Measurements from ENCODE around the gene C11orf98. TPM values are rescaled to one million over a fixed set of nuclear protein-coding genes. Genes with fewer than 3 reads are reported as not detected.
A peak's percentile ranks its signal among the peaks of the same experiment; 100 is the strongest.

The C11orf98 gene
- total and polyA plus RNA-seq, 2 of the 13 experiments (the other 11 are each of a cell fraction or from before 2014, with no cell fraction given), result 30.4 to 91.8 TPM

DNA sequence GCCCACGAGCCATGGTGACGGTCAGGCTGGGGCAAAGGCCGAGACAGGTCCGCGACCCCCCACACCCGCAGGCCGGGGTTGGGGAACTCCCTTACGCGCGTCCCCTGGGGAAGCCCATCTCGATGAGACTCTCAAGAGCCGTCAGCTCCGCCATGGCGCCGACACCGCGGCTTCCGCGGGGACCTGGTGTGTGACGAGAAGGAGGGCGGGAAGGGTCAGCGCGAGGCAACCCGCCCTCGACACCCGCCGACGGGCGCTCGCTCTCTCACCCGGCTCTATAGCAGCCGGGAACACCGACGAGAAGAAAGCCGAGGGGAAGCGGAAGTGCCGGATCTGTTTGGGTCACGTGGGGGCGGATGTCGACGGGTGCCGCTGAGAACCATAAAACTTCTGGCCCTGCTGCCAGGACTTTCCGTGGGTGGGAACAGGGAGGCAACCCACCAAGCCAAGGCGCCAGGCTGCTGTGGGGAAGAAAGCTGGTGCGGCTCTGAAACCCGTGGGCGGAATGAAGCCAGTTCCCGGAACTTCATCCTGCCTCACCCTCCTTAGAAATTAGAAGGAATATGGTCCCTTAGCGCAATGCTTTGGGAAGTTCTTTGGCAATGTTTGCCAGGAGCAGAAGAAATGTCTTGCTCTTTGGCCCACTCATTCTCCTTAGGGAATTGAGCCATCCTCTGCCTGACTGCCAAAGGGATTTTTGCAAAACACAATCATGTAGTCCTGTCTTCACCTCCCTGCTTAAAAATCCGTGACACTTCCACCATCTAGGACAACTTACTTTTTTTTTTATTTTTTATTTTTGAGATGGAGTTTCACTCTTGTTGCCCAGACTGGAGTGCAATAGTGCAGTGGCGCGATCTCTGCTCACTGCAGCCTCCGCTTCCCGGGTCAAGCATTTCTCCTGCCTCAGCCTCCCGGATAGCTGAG is 14.0 kb upstream of the C11orf98 start, which contains the start of gene UBXN1:
UBXN1 (minus strand) TSS at position 304 of the 927 bp plus-strand sequence; CDS start at position 154, 150 bp downstream.
- POLR2A ChIA-PET, result interaction anchor here (1.1 to 3.6 kb wide), 7 partner anchors 9 to 177 kb away, joined by 3 to 54 read pairs (median 19); partner anchors contain the start of genes C11orf98, CSKMT, HNRNPUL2 and LBHD1
- peak within 1 kb of the TSS; percentile 94 for H3K9ac ChIP-seq (ENCODE audit: insufficient read depth, low read depth, low read length)
- peak within 1 kb of the TSS; percentile 88 to 98 (median 94) for H3K4me3 ChIP-seq (replicated peaks in 1 of 3; ENCODE audit: insufficient read depth in 1 of 3, low read depth in 2 of 3, low read length in 3 of 3)
- peak within 1 kb of the TSS; percentile 98 for H3K4me2 ChIP-seq (ENCODE audit: low read depth, low read length)
- peak within 1 kb of the TSS; percentile 86 for H3K27ac ChIP-seq (ENCODE audit: extremely low read length, insufficient read depth, low read length)
- H3K36me3 ChIP-seq (replicated peaks in 1 of 2; ENCODE audit: control insufficient read depth in 1 of 2, insufficient read depth in 2 of 2, low read length in 2 of 2), result peaks cover 0 to 7% of the 10 kb centered on the region in 2 experiments; a peak in 1 of 5 replicates
- no peaks in the 10 kb centered on the region for H3K9me3 ChIP-seq (ENCODE audit: low read length)
- CTCF ChIA-PET (ENCODE audit: low intra/inter-chr PET ratio, low total read pairs), result no interaction called here
- intact Hi-C loops (cut with micrococcal nuclease; ENCODE audit: unreplicated experiment), result no loop called here
- DNase-seq (ENCODE audit: low spot score) (peak; percentile 79), ATAC-seq (peak; percentile 79), FAIRE-seq (peak; percentile 72)
- no peaks in the 10 kb centered on the region for H3K27me3 ChIP-seq (ENCODE audit: control insufficient read depth in 1 of 2, insufficient read depth in 2 of 2, low read length in 2 of 2)
- WGBS (ENCODE audit: low lambda C conversion rate), result 19% methylated on average over 14 of the region's 55 CpGs
- H3K4me1 ChIP-seq (ENCODE audit: insufficient read depth, low read length), result peaks cover 37% of the 10 kb centered on the region
- TSS peak; percentile 81 for BruUV-seq (replicated peaks)
- peaks cover 8% of the 10 kb centered on the region for H3K79me2 ChIP-seq (ENCODE audit: insufficient read depth, low read length)
- H2AFZ ChIP-seq (ENCODE audit: low read length), result peak within 1 kb of the TSS; percentile 91
- no peaks in the 10 kb centered on the region for H4K20me1 ChIP-seq (ENCODE audit: insufficient read depth, low read length)
- in situ Hi-C loops (cut with HindIII; ENCODE audit: extremely low pct_ligation_motif_present, low pct_unique_long_range_greater_than_20kb), result no loop called here
- peak; percentile 57; the same call in 1 of the 2 replicates for TF ChIP-seq FOXO1 (CRISPR knock-in tag; IDR thresholded peaks at IDR 0.05)
- peak; percentile 77 for TF ChIP-seq TAF15 (IDR thresholded peaks at IDR 0.05; ENCODE audit: low read depth, low read length, poor library complexity, severe bottlenecking)
- peak; percentile 38; the same call in 1 of the 2 replicates for TF ChIP-seq NFIC (IDR thresholded peaks at IDR 0.05; ENCODE audit: low read length)
- TF ChIP-seq PAWR (CRISPR knock-in tag; IDR thresholded peaks at IDR 0.05; ENCODE audit: borderline replicate concordance), result no peak
- TF ChIP-seq MEF2D (CRISPR knock-in tag; IDR thresholded peaks at IDR 0.05), result peak; percentile 77
- TF ChIP-seq SNAPC4 (CRISPR knock-in tag; IDR thresholded peaks at IDR 0.05), result peak; percentile 72; the same call in 1 of the 2 replicates
- TF ChIP-seq ZNF713 (CRISPR knock-in tag; IDR thresholded peaks at IDR 0.05), result no peak
- TF ChIP-seq, protein P1, sequence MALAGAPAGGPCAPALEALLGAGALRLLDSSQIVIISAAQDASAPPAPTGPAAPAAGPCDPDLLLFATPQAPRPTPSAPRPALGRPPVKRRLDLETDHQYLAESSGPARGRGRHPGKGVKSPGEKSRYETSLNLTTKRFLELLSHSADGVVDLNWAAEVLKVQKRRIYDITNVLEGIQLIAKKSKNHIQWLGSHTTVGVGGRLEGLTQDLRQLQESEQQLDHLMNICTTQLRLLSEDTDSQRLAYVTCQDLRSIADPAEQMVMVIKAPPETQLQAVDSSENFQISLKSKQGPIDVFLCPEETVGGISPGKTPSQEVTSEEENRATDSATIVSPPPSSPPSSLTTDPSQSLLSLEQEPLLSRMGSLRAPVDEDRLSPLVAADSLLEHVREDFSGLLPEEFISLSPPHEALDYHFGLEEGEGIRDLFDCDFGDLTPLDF (CRISPR knock-in tag; IDR thresholded peaks at IDR 0.05), result no peak
- no peak for TF ChIP-seq RBAK (CRISPR knock-in tag; IDR thresholded peaks at IDR 0.05)
- TF ChIP-seq, protein P2, sequence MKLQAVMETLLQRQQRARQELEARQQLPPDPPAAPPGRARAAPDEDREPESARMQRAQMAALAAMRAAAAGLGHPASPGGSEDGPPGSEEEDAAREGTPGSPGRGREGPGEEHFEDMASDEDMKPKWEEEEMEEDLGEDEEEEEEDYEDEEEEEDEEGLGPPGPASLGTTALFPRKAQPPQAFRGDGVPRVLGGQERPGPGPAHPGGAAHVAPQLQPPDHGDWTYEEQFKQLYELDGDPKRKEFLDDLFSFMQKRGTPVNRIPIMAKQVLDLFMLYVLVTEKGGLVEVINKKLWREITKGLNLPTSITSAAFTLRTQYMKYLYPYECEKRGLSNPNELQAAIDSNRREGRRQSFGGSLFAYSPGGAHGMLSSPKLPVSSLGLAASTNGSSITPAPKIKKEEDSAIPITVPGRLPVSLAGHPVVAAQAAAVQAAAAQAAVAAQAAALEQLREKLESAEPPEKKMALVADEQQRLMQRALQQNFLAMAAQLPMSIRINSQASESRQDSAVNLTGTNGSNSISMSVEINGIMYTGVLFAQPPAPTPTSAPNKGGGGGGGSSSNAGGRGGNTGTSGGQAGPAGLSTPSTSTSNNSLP (IDR thresholded peaks at IDR 0.05; ENCODE audit: low read depth, low read length), result no peak
- TF ChIP-seq NCOA5 (CRISPR knock-in tag; IDR thresholded peaks at IDR 0.05), result no peak
- TF ChIP-seq ZNF460 (CRISPR knock-in tag; IDR thresholded peaks at IDR 0.05; ENCODE audit: borderline replicate concordance), result no peak
- no peak for TF ChIP-seq ZKSCAN1 (IDR thresholded peaks at IDR 0.05; ENCODE audit: low read length)
- TF ChIP-seq ZNF350 (CRISPR knock-in tag; IDR thresholded peaks at IDR 0.05; ENCODE audit: borderline replicate concordance, low read depth), result peak; percentile 87; the same call in 1 of the 2 replicates
- no peak for TF ChIP-seq SYNCRIP (IDR thresholded peaks at IDR 0.05; ENCODE audit: insufficient read depth, low read depth, low read length)

All from HepG2 (cell line).